Peyer's patch (tissue), 4 donors: ENCODE measurements around the gene OCIAD2.

ENCODE experiments used
- CTCF ChIP-seq, 6 experiments: fragments of 450-650 bp in 4 of 6; fragments of 200-600 bp in 2 of 6; sonication (generic) in 1 of 6; IDR thresholded peaks; one replicate each; pipeline ENCODE4 v1.5.1; 2017 to 2019; ENCODE audit warnings: antibody characterized with exemption in 6 of 6, mild to moderate bottlenecking in 3 of 6, moderate library complexity in 1 of 6
- POLR2A ChIP-seq, 2 donors: fragments of 450-650 bp; IDR thresholded peaks; one replicate each; pipeline ENCODE4 v1.5.1; 2017; ENCODE audit warnings: antibody characterized with exemption in 2 of 2, mild to moderate bottlenecking in 2 of 2, moderate library complexity in 2 of 2

DNA sequence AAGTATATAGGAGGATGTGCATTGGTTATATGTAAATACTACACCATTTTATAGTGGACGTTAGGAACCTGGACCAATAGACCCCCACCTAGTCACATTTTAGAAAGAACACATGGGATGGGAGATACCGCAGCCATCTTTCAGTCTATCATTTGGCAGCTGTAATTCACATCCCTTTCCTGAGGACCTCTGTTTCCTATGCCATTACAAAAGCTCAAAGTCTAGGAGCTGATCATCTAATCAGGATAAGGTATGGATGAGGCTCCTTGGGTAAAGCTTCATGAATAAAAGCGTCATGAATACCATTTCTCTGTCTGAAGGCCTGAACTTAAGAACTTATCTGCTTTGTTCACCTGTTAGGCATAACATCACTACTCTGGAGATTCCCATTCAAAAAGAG is 44.5 kb downstream of the OCIAD2 start:
- TF ChIP-seq POLR2A (IDR thresholded peaks at IDR 0.05): no peak
- no peak for TF ChIP-seq CTCF (IDR thresholded peaks at IDR 0.05)
